ENCODE measurements around the gene ABCA3.
A peak's percentile ranks its signal among the peaks of the same experiment; 100 is the strongest.

The ABCA3 gene

GRCh38 chr16:2250652-2251295 is 89.8 kb downstream of the ABCA3 start:
- no peak for TF ChIP-seq CTCF (IDR thresholded peaks at IDR 0.05; ENCODE audit: insufficient read depth, low read length)
- no peak for TF ChIP-seq POLR2AphosphoS5 (IDR thresholded peaks at IDR 0.05; ENCODE audit: low read depth)
- TF ChIP-seq SPI1 (IDR thresholded peaks at IDR 0.05; ENCODE audit: borderline replicate concordance, low read depth), result no peak
- TF ChIP-seq REST (IDR thresholded peaks at IDR 0.05; ENCODE audit: insufficient replicate concordance, low read depth), result no peak
- no peak for TF ChIP-seq GABPA (IDR thresholded peaks at IDR 0.05; ENCODE audit: low read depth)
- Histone ChIP-seq H3K27ac (replicated peaks) (peak overlapping the region; percentile 71), H3K27me3 (ENCODE audit: insufficient read depth, poor library complexity, severe bottlenecking) (no peaks in the 10 kb centered on the region), H3K4me3 (replicated peaks; ENCODE audit: insufficient read depth, low read length) (peak overlapping the region; percentile 63)
- peak in 1 of 2 experiments; percentile 35 for DNase-seq (ENCODE audit: low read depth in 1 of 2, low spot score in 1 of 2)

GRCh38 chr16:2246301-2246885 is 94.1 kb downstream of the ABCA3 start:
- Histone ChIP-seq H3K27me3 (ENCODE audit: insufficient read depth, poor library complexity, severe bottlenecking) (no peaks in the 10 kb centered on the region), H3K27ac (replicated peaks) (no peak overlapping the region), H3K4me3 (replicated peaks; ENCODE audit: insufficient read depth, low read length) (no peak overlapping the region)
- DNase-seq (ENCODE audit: low read depth in 1 of 2, low spot score in 1 of 2), result no peak
- no peak for TF ChIP-seq SPI1 (IDR thresholded peaks at IDR 0.05; ENCODE audit: borderline replicate concordance, low read depth)
- no peak for TF ChIP-seq CTCF (IDR thresholded peaks at IDR 0.05; ENCODE audit: insufficient read depth, low read length)
- no peak for TF ChIP-seq REST (IDR thresholded peaks at IDR 0.05; ENCODE audit: insufficient replicate concordance, low read depth)
- no peak for TF ChIP-seq POLR2AphosphoS5 (IDR thresholded peaks at IDR 0.05; ENCODE audit: low read depth)
- TF ChIP-seq GABPA (IDR thresholded peaks at IDR 0.05; ENCODE audit: low read depth), result no peak

- Histone ChIP-seq H3K4me3 (replicated peaks; ENCODE audit: insufficient read depth, low read length) (no peak overlapping the region), H3K27ac (replicated peaks) (no peak overlapping the region), H3K27me3 (ENCODE audit: insufficient read depth, poor library complexity, severe bottlenecking) (no peaks in the 10 kb centered on the region)
- DNase-seq (ENCODE audit: low read depth in 1 of 2, low spot score in 1 of 2), result no peak
- TF ChIP-seq POLR2AphosphoS5 (IDR thresholded peaks at IDR 0.05; ENCODE audit: low read depth), result no peak
- no peak for TF ChIP-seq SPI1 (IDR thresholded peaks at IDR 0.05; ENCODE audit: borderline replicate concordance, low read depth)
- no peak for TF ChIP-seq CTCF (IDR thresholded peaks at IDR 0.05; ENCODE audit: insufficient read depth, low read length)
- no peak for TF ChIP-seq REST (IDR thresholded peaks at IDR 0.05; ENCODE audit: insufficient replicate concordance, low read depth)
- no peak for TF ChIP-seq GABPA (IDR thresholded peaks at IDR 0.05; ENCODE audit: low read depth)
Measured at GRCh38 chr16:2244926-2245795, 95.4 kb downstream of the ABCA3 start.
